Measurements from ENCODE around the gene MYH14. TPM values are rescaled to one million over a fixed set of nuclear protein-coding genes. Genes with fewer than 3 reads are reported as not detected.

The MYH14 gene
- total and polyA plus RNA-seq, 2 of the 13 experiments (the other 11 are each of a cell fraction or from before 2014, with no cell fraction given): 5.5 to 5.8 TPM

DNA sequence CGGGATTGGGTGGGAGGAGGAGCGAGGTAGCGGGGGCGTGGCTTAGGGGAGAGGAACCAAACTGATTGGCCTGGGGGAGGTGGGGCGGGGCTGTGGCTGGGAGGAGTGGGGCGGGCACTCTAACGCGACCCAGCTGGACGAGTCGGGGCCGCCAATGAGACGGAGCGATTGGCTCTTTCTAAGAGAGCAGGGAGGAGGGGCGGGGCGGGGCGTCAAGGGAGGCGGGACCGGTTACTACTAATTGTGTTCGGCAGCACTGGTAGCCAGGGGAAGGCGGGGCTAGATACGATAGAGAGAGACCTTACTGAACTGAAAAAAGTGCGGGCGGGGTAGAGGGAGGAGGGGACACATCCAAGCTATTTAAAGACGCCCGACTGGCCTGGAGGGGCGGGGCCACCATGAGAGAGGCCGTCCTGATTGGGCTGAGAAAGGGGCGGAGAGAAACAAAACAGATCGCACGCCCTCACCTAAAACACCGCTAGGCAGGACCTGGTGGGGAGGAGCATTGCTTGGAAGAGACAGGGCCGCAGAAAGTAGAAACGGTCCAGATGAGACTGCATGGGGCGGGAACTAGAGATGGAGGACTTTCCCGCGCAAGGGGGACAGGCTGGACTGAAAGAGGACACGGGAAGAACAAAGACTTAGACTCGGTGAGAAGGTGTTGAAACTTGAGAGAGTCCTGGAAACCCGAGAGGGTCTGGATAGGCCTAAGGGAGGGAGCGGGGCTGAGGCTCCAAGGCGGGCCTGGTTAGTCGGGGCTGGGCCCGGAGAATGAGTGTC, 125.9 kb downstream of the MYH14 start, which contains the start of gene KCNC3 (continued):
- peak; percentile 18; the same call in 1 of the 2 replicates for TF ChIP-seq GABPB1 (CRISPR knock-in tag; IDR thresholded peaks at IDR 0.05)
- no peak for TF ChIP-seq FLYWCH1 (CRISPR knock-in tag; IDR thresholded peaks at IDR 0.05)
- TF ChIP-seq POLR2G (IDR thresholded peaks at IDR 0.05; ENCODE audit: low read depth, low read length): peak; percentile 47; the same call in 1 of the 2 replicates
- TF ChIP-seq MED13 (CRISPR knock-in tag; IDR thresholded peaks at IDR 0.05): no peak
- no peak for TF ChIP-seq SCMH1 (CRISPR knock-in tag; IDR thresholded peaks at IDR 0.05; ENCODE audit: borderline replicate concordance)
- TF ChIP-seq TARDBP (CRISPR knock-in tag; IDR thresholded peaks at IDR 0.05): 0 out of 2 replicates have a peak, but pooled peaks have one; percentile 57
- TF ChIP-seq, protein P1, sequence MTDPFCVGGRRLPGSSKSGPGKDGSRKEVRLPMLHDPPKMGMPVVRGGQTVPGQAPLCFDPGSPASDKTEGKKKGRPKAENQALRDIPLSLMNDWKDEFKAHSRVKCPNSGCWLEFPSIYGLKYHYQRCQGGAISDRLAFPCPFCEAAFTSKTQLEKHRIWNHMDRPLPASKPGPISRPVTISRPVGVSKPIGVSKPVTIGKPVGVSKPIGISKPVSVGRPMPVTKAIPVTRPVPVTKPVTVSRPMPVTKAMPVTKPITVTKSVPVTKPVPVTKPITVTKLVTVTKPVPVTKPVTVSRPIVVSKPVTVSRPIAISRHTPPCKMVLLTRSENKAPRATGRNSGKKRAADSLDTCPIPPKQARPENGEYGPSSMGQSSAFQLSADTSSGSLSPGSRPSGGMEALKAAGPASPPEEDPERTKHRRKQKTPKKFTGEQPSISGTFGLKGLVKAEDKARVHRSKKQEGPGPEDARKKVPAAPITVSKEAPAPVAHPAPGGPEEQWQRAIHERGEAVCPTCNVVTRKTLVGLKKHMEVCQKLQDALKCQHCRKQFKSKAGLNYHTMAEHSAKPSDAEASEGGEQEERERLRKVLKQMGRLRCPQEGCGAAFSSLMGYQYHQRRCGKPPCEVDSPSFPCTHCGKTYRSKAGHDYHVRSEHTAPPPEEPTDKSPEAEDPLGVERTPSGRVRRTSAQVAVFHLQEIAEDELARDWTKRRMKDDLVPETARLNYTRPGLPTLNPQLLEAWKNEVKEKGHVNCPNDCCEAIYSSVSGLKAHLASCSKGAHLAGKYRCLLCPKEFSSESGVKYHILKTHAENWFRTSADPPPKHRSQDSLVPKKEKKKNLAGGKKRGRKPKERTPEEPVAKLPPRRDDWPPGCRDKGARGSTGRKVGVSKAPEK (CRISPR knock-in tag; IDR thresholded peaks at IDR 0.05; ENCODE audit: borderline replicate concordance): no peak
- 0 out of 2 replicates have a peak, but pooled peaks have one; percentile 15 for TF ChIP-seq KLF6 (CRISPR knock-in tag; IDR thresholded peaks at IDR 0.05)
- peak; percentile 51; the same call in 1 of the 2 replicates for TF ChIP-seq TBX2 (CRISPR knock-in tag; IDR thresholded peaks at IDR 0.05; ENCODE audit: borderline replicate concordance)
- TF ChIP-seq ZNF451 (CRISPR knock-in tag; IDR thresholded peaks at IDR 0.05): no peak
- TF ChIP-seq MED1 (CRISPR knock-in tag; IDR thresholded peaks at IDR 0.05): peak; percentile 56
- peak; percentile 44; the same call in 1 of the 2 replicates for TF ChIP-seq PHF21A (CRISPR knock-in tag; IDR thresholded peaks at IDR 0.05)
- TF ChIP-seq ZFY (CRISPR knock-in tag; IDR thresholded peaks at IDR 0.05): peak; percentile 73
- 0 out of 2 replicates have a peak, but pooled peaks have one; percentile 20 for TF ChIP-seq MYC (CRISPR knock-in tag; IDR thresholded peaks at IDR 0.05; ENCODE audit: borderline replicate concordance)
- peak; percentile 86 for TF ChIP-seq ZFX (CRISPR knock-in tag; IDR thresholded peaks at IDR 0.05; ENCODE audit: low read depth)
- TF ChIP-seq KMT2B (CRISPR knock-in tag; IDR thresholded peaks at IDR 0.05): 0 out of 2 replicates have a peak, but pooled peaks have one; percentile 28
- peak; percentile 50; the same call in 1 of the 2 replicates for TF ChIP-seq HDAC2 (CRISPR knock-in tag; IDR thresholded peaks at IDR 0.05)
- 0 out of 2 replicates have a peak, but pooled peaks have one; percentile 27 for TF ChIP-seq PHF20 (CRISPR knock-in tag; IDR thresholded peaks at IDR 0.05)
- no peak for TF ChIP-seq MAF1 (CRISPR knock-in tag; IDR thresholded peaks at IDR 0.05; ENCODE audit: borderline replicate concordance)
- peak; percentile 59 for TF ChIP-seq SP2 (CRISPR knock-in tag; IDR thresholded peaks at IDR 0.05)
- TF ChIP-seq, protein P2, sequence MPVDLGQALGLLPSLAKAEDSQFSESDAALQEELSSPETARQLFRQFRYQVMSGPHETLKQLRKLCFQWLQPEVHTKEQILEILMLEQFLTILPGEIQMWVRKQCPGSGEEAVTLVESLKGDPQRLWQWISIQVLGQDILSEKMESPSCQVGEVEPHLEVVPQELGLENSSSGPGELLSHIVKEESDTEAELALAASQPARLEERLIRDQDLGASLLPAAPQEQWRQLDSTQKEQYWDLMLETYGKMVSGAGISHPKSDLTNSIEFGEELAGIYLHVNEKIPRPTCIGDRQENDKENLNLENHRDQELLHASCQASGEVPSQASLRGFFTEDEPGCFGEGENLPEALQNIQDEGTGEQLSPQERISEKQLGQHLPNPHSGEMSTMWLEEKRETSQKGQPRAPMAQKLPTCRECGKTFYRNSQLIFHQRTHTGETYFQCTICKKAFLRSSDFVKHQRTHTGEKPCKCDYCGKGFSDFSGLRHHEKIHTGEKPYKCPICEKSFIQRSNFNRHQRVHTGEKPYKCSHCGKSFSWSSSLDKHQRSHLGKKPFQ (CRISPR knock-in tag; IDR thresholded peaks at IDR 0.05; ENCODE audit: insufficient replicate concordance): peak; percentile 1
- TF ChIP-seq ZKSCAN8 (CRISPR knock-in tag; IDR thresholded peaks at IDR 0.05; ENCODE audit: borderline replicate concordance): 0 out of 2 replicates have a peak, but pooled peaks have one; percentile 42
- TF ChIP-seq HNF4G (IDR thresholded peaks at IDR 0.05; ENCODE audit: borderline replicate concordance, low read depth, low read length): no peak
- peak; percentile 29; the same call in 1 of the 2 replicates for TF ChIP-seq HNF4G (CRISPR knock-in tag; IDR thresholded peaks at IDR 0.05; ENCODE audit: borderline replicate concordance, low read depth)
- peak; percentile 54; the same call in 1 of the 2 replicates for TF ChIP-seq ZNF713 (CRISPR knock-in tag; IDR thresholded peaks at IDR 0.05)
- TF ChIP-seq NFYB (CRISPR knock-in tag; IDR thresholded peaks at IDR 0.05): peak; percentile 61
- TF ChIP-seq ZNF121 (CRISPR knock-in tag; IDR thresholded peaks at IDR 0.05): 0 out of 2 replicates have a peak, but pooled peaks have one; percentile 35
